ENCODE measurements around the gene MTG1.
"Not testable (repeated sequence)": the region's sequence is repeated elsewhere in the genome, so short reads cannot be mapped to it uniquely, and the experiment has no call there.

The MTG1 gene

DNA sequence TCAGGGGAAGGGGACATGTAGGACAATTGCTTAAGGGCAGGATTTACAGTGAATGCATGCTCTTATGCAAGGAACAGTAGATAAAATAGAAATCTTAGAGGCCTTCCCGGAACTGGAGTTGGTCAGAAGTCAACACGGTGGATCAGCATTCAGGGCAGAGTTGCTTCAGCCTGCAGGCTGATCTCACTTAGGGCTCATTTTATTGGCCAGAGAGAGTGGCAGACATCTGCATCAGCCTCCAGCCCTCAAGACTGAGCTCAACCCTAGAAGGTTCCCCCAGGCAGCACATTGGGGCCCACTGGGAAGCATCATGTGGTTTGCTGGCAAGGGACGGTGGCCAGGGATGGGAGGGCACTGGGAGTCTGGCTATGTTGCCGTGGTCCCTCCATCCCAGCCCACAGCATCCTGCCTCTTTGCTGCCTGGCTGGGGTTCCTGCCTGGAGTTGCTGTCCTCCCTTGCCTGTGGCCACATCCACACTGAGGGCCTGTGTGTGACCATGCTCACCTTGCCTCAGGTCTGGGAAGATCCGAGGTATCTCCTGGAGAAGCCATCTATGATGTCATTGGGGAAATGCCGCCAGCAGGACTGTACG, 72.8 kb downstream of the MTG1 start:
- DNase-seq (ENCODE audit: low spot score) = no peak

DNA sequence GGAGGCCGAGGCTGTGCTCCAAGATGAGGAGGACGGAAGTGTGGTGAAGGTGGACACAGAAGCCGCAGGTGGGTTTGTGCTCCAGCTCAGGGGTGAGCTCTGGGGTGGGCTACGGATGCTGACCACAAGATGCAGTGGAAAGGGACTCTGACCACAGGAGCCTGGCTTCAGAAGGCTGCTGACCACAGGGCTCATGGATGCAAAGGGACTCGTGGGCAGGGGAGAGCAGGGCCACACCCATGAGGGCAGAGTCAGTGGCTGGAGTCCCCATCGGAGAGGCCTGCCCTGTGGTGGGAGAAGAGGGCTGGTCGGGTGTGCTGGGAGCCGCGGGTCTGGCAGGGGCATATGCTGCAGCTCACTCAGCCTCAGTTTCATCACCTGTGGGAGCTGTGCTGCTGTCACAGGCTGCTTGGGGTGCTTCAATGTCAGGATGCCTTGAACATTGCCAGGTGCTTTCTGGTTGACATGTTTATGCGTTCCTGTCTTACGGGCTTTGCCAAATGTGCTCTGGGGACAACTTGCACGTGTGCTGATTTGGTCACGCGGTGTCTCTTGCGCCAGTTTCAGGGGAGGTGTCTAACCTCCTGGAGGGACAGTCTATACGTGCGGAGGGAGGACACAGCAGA, 73.4 kb downstream of the MTG1 start:
- DNase-seq (ENCODE audit: low spot score) = no peak

- DNase-seq (ENCODE audit: low spot score) = not testable (repeated sequence)
Observed at GRCh38 chr10:133469205-133469604, 75.2 kb downstream of the MTG1 start.

- DNase-seq (ENCODE audit: low spot score) = no peak
Observed at GRCh38 chr10:133471300-133472109, 77.5 kb downstream of the MTG1 start.

All from AG08396 (cell line).